OCI-LY7 (cell line): Measurements from ENCODE around the gene C19orf85.

Experiments used
- CTCF ChIP-seq: fragments of 200-600 bp; sonication (generic); conservative IDR thresholded peaks from 2 replicates; pipeline ENCODE4 v1.5.1; 2014; ENCODE audit warnings: mild to moderate bottlenecking, antibody characterized with exemption, low read length, moderate library complexity, mixed read lengths
- EZH2phosphoT487 ChIP-seq: fragments of 200-600 bp; sonication (generic); IDR thresholded peaks from 2 replicates; pipeline ENCODE4 v1.6.1; 2018; ENCODE audit warnings: low read depth, borderline replicate concordance, mild to moderate bottlenecking, mixed run types, antibody characterized with exemption, low read length, moderate library complexity, mixed read lengths

- TF ChIP-seq CTCF: peak; percentile 98
- TF ChIP-seq EZH2phosphoT487: no peak
Observed at GRCh38 chr19:55503502-55504251, 39.1 kb upstream of the C19orf85 start.
